ENCODE measurements around the gene DIAPH2.

- TF ChIP-seq, protein P1, sequence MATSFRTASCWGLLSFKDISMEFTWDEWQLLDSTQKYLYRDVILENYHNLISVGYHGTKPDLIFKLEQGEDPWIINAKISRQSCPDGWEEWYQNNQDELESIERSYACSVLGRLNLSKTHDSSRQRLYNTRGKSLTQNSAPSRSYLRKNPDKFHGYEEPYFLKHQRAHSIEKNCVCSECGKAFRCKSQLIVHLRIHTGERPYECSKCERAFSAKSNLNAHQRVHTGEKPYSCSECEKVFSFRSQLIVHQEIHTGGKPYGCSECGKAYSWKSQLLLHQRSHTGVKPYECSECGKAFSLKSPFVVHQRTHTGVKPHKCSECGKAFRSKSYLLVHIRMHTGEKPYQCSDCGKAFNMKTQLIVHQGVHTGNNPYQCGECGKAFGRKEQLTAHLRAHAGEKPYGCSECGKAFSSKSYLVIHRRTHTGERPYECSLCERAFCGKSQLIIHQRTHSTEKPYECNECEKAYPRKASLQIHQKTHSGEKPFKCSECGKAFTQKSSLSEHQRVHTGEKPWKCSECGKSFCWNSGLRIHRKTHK (tag by site-specific recombination; IDR thresholded peaks at IDR 0.05) = no peak
- no peak for TF ChIP-seq ZEB2 (tag by site-specific recombination; IDR thresholded peaks at IDR 0.05)
- TF ChIP-seq CTCF (tag by site-specific recombination; IDR thresholded peaks at IDR 0.05) = no peak
- no peak for TF ChIP-seq REST (tag by site-specific recombination; IDR thresholded peaks at IDR 0.05)
- no peak for TF ChIP-seq HOXD13 (CRISPR knock-in tag; IDR thresholded peaks at IDR 0.05; ENCODE audit: borderline replicate concordance)
- TF ChIP-seq PRDM6 (tag by site-specific recombination; IDR thresholded peaks at IDR 0.05) = no peak
- no peak for TF ChIP-seq ZNF670 (tag by site-specific recombination; IDR thresholded peaks at IDR 0.05; ENCODE audit: low read depth)
- TF ChIP-seq RBAK (tag by site-specific recombination; IDR thresholded peaks at IDR 0.05) = no peak
- TF ChIP-seq ZNF423 (tag by site-specific recombination; IDR thresholded peaks at IDR 0.05) = no peak
- no peak for TF ChIP-seq ZSCAN4 (tag by site-specific recombination; IDR thresholded peaks at IDR 0.05)
- TF ChIP-seq ZNF747 (tag by site-specific recombination; IDR thresholded peaks at IDR 0.05) = no peak
- TF ChIP-seq ZNF629 (tag by site-specific recombination; IDR thresholded peaks at IDR 0.05) = no peak
- TF ChIP-seq TRIM28 (IDR thresholded peaks at IDR 0.05; ENCODE audit: borderline replicate concordance, low read length) = no peak
Observed at GRCh38 chrX:97294041-97294440, 609.4 kb downstream of the DIAPH2 start.

Data from HEK293 (cell line).